ENCODE measurements around the gene RAPGEF4. TPM values are rescaled to one million over a fixed set of nuclear protein-coding genes. Genes with fewer than 3 reads are reported as not detected.

RAPGEF4 gene
- total and polyA plus RNA-seq, 2 donors (not counting 1 experiment from before 2014, with no cell fraction given): 0.22 to 0.30 TPM

DNA sequence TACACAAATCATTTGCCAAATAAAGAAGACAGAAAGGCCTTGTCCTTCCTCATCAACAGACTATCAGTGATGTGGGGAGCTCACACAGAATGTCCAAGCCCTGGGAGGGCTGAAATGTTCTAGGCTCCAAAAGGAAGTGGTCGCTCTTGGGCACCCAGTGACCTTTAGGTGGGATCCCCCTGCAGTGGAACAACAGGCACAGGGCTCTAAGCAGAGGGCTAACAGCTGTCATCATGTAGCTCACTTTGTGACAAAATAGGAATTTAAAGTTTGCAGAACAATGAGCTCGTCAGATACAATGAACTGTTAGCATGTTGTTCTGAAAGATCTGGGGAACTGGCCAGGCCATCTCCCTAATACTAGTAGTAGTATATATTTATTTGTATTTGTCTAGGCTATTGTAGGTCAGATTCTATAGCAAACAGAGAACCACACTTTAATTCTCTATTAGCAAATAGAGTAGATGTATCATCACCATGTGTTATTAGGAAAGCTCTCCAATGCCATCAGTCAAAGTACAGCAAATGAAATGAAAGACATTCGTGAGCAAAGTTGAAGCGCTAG is 188.5 kb downstream of the RAPGEF4 start:
- H3K27ac ChIP-seq (ENCODE audit: low read length in 2 of 2): no peak overlapping the region
- ATAC-seq (ENCODE audit: low read depth) (no peak), DNase-seq (no peak)
- no peak for TF ChIP-seq EZH2 (IDR thresholded peaks at IDR 0.05; ENCODE audit: borderline replicate concordance, insufficient read depth, low read depth, low read length, poor library complexity, severe bottlenecking)
- Mint-ChIP-seq H3K27me3 (peaks cover 18% of the 10 kb centered on the region), H3K4me3 (no peak overlapping the region), H3K27ac (no peak overlapping the region), H3K9me3 (ENCODE audit: insufficient read depth) (no peaks in the 10 kb centered on the region), H3K4me1 (peaks cover 2% of the 10 kb centered on the region)
- H3K36me3 ChIP-seq (replicated peaks in 1 of 2; ENCODE audit: control extremely low read depth in 1 of 2, control insufficient read depth in 1 of 2, extremely low read depth in 1 of 2, insufficient read depth in 2 of 2, low read length in 1 of 2): no peaks in the 10 kb centered on the region
- H3K79me2 ChIP-seq (ENCODE audit: control insufficient read depth, insufficient read depth, low read length): no peaks in the 10 kb centered on the region
- H4K20me1 ChIP-seq (ENCODE audit: control insufficient read depth, insufficient read depth, low read length, poor library complexity, severe bottlenecking): no peaks in the 10 kb centered on the region
- no peak overlapping the region for H3K4me2 ChIP-seq (replicated peaks; ENCODE audit: low read depth, low read length, poor library complexity, severe bottlenecking)
- intact Hi-C loops (cut with micrococcal nuclease): no loop called here
- ChIA-PET POLR2A (no interaction called here), CTCF (interaction anchor here (2.1 to 2.4 kb wide), 2 partner anchors 9 to 12 kb away, joined by 8 to 14 read pairs; no protein-coding TSS in a partner anchor)
- H3K4me3 ChIP-seq (ENCODE audit: control extremely low read depth in 1 of 5, extremely low read depth in 1 of 5, insufficient read depth in 1 of 5, low read depth in 2 of 5, low read length in 4 of 5): no peak overlapping the region
- no peak overlapping the region for H2AFZ ChIP-seq (ENCODE audit: insufficient read depth, low read depth, low read length, poor library complexity, severe bottlenecking)
- H3K9me3 ChIP-seq (ENCODE audit: control extremely low read depth in 1 of 3, control insufficient read depth in 2 of 3, insufficient read depth in 1 of 3, low read length in 2 of 3): peaks cover 0 to 6% (median 0%) of the 10 kb centered on the region in 3 donors
- 91% methylated on average over 1 of the region's 4 CpGs for WGBS (ENCODE audit: insufficient coverage)
- H3K4me1 ChIP-seq (ENCODE audit: control insufficient read depth in 2 of 2, insufficient read depth in 2 of 2, low read length in 2 of 2): no peaks in the 10 kb centered on the region
- H3K27me3 ChIP-seq (replicated peaks in 1 of 4; ENCODE audit: control extremely low read depth in 1 of 4, control insufficient read depth in 3 of 4, insufficient read depth in 4 of 4, low read length in 3 of 4): peaks cover 0 to 3% (median 0%) of the 10 kb centered on the region in 4 experiments
- no peak overlapping the region for H3K9ac ChIP-seq (ENCODE audit: low read length)

DNA sequence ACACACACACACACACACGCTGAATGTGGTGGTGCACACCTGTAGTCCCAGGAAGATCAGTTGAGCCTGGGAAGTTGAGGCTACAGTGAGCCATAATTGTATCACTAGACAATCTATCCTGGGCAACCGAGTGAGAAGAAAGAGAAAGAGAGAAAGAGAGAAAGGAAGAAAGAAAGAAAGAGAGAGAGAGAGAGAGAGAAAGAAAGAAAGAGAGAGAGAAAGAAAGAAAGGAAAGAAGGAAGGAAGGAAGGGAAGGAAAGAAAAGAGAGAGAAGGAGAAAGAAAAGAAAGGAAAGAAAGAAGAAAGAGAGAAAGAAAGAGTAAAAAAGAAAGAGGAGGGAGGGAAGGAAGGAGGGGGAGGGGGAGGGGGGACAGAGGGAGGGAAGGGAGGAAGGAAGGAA is 190.0 kb downstream of the RAPGEF4 start:
- Mint-ChIP-seq H3K27ac (no peak overlapping the region), H3K9me3 (ENCODE audit: insufficient read depth) (no peaks in the 10 kb centered on the region), H3K27me3 (peaks cover 25% of the 10 kb centered on the region), H3K4me3 (no peak overlapping the region), H3K4me1 (peaks cover 2% of the 10 kb centered on the region)
- H3K36me3 ChIP-seq (replicated peaks in 1 of 2; ENCODE audit: control extremely low read depth in 1 of 2, control insufficient read depth in 1 of 2, extremely low read depth in 1 of 2, insufficient read depth in 2 of 2, low read length in 1 of 2): no peaks in the 10 kb centered on the region
- TF ChIP-seq EZH2 (IDR thresholded peaks at IDR 0.05; ENCODE audit: borderline replicate concordance, insufficient read depth, low read depth, low read length, poor library complexity, severe bottlenecking): no peak
- TF ChIP-seq, protein P1, sequence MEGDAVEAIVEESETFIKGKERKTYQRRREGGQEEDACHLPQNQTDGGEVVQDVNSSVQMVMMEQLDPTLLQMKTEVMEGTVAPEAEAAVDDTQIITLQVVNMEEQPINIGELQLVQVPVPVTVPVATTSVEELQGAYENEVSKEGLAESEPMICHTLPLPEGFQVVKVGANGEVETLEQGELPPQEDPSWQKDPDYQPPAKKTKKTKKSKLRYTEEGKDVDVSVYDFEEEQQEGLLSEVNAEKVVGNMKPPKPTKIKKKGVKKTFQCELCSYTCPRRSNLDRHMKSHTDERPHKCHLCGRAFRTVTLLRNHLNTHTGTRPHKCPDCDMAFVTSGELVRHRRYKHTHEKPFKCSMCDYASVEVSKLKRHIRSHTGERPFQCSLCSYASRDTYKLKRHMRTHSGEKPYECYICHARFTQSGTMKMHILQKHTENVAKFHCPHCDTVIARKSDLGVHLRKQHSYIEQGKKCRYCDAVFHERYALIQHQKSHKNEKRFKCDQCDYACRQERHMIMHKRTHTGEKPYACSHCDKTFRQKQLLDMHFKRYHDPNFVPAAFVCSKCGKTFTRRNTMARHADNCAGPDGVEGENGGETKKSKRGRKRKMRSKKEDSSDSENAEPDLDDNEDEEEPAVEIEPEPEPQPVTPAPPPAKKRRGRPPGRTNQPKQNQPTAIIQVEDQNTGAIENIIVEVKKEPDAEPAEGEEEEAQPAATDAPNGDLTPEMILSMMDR (IDR thresholded peaks at IDR 0.05): no peak
- H2AFZ ChIP-seq (ENCODE audit: insufficient read depth, low read depth, low read length, poor library complexity, severe bottlenecking): no peak overlapping the region
- ATAC-seq (ENCODE audit: low read depth) (no peak), DNase-seq (no peak)
- H3K4me1 ChIP-seq (ENCODE audit: control insufficient read depth in 2 of 2, insufficient read depth in 2 of 2, low read length in 2 of 2): no peaks in the 10 kb centered on the region
- H3K27me3 ChIP-seq (replicated peaks in 1 of 4; ENCODE audit: control extremely low read depth in 1 of 4, control insufficient read depth in 3 of 4, insufficient read depth in 4 of 4, low read length in 3 of 4): peaks cover 0 to 4% (median 3%) of the 10 kb centered on the region in 4 experiments
- no peak overlapping the region for H3K4me3 ChIP-seq (ENCODE audit: control extremely low read depth in 1 of 5, extremely low read depth in 1 of 5, insufficient read depth in 1 of 5, low read depth in 2 of 5, low read length in 4 of 5)
- H3K27ac ChIP-seq (ENCODE audit: low read length in 2 of 2): no peak overlapping the region
- ChIA-PET CTCF (interaction anchor here (2.1 kb wide), 1 partner anchor 10 kb away, joined by 8 read pairs; no protein-coding TSS in a partner anchor), POLR2A (no interaction called here)
- H3K4me2 ChIP-seq (replicated peaks; ENCODE audit: low read depth, low read length, poor library complexity, severe bottlenecking): no peak overlapping the region
- intact Hi-C loops (cut with micrococcal nuclease): loop anchor here (5.0 kb wide), 1 partner anchor 1353 kb away; no protein-coding TSS in a partner anchor
- no peaks in the 10 kb centered on the region for H4K20me1 ChIP-seq (ENCODE audit: control insufficient read depth, insufficient read depth, low read length, poor library complexity, severe bottlenecking)
- H3K9ac ChIP-seq (ENCODE audit: low read length): no peak overlapping the region
- no peaks in the 10 kb centered on the region for H3K79me2 ChIP-seq (ENCODE audit: control insufficient read depth, insufficient read depth, low read length)
- H3K9me3 ChIP-seq (ENCODE audit: control extremely low read depth in 1 of 3, control insufficient read depth in 2 of 3, insufficient read depth in 1 of 3, low read length in 2 of 3): peaks cover 0 to 6% (median 0%) of the 10 kb centered on the region in 3 donors
- no CpG with 5 or more reads among the region's 2 CpGs for WGBS (ENCODE audit: insufficient coverage)

Data from B cell (primary cell).